LHCN-M2 (cell line): Measurements from ENCODE around the gene TEAD2. TPM values are rescaled to one million over a fixed set of nuclear protein-coding genes. Genes with fewer than 3 reads are reported as not detected.
"Not testable (repeated sequence)": the region's sequence is repeated elsewhere in the genome, so short reads cannot be mapped to it uniquely, and the experiment has no call there.

Source experiments
- DNase-seq: peaks from one replicate; pipeline ENCODE4 v3.0.0-alpha.2; 2012; ENCODE audit warnings: low read depth
- total RNA-seq: library from RNA; depleted of rRNA; stranded (reverse); fragments of >200 nt; gene quantifications from 2 replicates; pipeline ENCODE4 v1.2.3, GENCODE V29; 2014

Gene TEAD2
- total RNA-seq, 1 experiment from 2014 or later = 39.4 TPM

- DNase-seq = no peak
These were observed 28.8 kb downstream of the TEAD2 start for GRCh38 chr19:49333418-49333805.

GRCh38 chr19:49332691-49333417, 29.4 kb downstream of the TEAD2 start:
- not testable (repeated sequence) for DNase-seq

GRCh38 chr19:49331616-49332055, 30.6 kb downstream of the TEAD2 start:
- DNase-seq = peak; percentile 57

GRCh38 chr19:49331187-49331586, 31.0 kb downstream of the TEAD2 start:
- DNase-seq = not testable (repeated sequence)

DNA sequence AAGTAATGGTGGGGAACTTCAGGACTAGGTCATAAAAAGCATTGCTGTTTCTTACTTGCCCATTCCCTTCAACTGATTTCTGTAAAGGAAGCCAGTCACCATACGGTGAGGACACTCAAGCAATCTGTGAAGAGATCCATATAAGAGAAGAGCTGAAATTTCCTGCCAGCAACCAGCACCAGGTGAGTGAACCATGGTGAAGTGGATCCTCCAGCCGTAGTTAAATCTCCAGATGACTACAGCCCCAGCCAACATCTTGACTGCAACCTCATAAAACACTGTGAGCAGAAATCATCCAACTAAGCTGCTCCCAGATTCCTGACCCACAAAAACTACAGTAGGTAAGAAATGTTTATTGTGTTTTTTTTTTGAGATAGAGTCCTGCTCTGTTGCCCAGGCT, 33.5 kb downstream of the TEAD2 start:
- no peak for DNase-seq

DNA sequence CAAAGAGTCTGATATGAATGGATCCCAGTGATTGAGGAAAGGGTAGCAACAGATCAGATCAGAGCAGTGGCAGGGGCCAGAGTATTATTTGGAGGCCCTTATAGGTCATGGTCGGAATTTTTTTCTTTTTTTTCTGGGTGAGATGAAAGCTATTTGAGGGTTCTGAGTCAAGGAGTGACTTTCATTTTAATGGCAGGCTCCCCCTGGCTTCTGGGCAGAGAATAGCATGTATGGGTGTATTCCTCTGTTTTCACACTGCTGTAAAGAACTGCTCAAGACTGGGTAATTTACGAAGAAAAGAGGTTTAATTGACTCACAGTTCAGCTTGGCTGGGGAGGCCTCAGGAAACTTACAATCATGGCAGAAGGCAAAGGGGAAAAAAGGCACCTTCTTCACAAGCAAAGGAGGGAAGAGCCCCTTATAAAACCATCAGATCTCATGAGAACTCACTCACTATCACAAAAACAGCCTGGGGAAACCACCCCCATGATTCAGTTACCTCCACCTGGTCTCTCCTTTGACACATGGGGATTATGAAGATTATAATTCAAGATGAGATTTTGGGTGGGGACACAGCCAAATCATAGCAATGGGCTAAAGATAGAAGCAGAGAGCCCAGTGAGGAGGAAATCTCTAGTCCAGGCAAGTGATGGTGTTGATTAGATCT, 34.2 kb downstream of the TEAD2 start:
- peak; percentile 39 for DNase-seq

DNA sequence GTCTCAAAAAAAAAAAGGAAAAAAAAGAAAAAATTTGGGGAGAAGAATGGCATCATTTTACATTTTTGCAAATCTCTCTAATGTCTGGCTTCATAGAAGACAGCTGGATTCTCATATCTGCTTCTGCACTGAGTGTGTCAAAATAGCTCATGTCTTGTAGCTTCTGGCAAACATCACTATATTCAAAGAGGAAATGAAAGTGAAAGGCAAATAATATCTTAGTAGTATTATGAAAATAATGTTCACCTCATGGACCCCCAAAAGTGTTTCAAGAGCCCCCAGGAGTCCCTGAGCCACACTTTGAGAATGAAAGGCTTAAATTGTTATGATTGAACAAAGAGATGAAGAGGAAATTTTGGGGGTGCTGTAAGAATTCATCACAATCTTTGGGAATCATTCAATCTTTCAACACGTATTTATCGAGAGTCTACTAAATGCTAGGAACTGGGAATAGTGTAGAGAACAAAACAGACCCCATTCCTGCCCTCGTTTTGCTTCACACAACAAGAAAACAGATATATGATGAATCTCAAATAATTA, 36.0 kb downstream of the TEAD2 start:
- no peak for DNase-seq

GRCh38 chr19:49325756-49326155, 36.5 kb downstream of the TEAD2 start:
- DNase-seq = not testable (repeated sequence)

GRCh38 chr19:49324801-49325576, 37.2 kb downstream of the TEAD2 start, which contains the start of gene SLC6A16:
SLC6A16 (minus strand) TSS chr19:49325191; CDS start chr19:49311347, 13,844 bp downstream.
- DNase-seq = no peak

DNA sequence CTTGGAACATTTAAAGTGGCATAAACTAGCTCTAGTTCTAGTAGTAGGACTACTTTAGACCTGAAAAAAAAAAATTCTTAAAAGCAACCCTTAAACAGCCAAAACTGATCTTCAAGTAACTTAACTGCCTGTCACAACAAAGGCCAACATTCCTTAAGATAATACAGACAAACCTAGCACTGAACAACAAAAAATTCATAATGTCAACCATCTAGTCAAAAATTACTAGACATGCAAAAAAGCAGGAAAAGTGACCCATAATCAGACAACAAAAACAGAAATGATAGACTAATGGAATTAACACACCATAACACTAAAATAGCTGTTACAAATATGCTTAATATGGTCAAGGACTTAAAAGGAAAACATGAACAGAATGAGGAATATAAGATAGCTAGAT, 43.9 kb downstream of the TEAD2 start:
- DNase-seq = no peak

DNA sequence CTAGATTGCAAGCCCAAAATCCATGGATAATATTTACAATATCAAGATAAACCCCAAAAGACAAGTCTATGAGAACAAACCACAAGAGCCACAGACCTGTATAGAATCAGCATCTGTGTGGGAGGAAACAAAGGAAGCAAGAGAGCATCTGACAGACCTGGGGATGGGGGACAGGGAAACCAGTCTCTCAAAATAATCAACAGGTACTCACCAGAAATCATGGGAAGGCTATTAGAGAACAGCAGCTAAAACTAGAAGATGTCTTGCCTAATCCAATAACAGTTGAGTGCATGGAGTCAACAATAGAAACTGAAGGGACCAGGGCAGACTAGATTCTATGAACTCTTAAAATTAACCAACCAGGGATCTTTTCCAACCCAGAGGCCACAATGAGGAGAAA, 45.9 kb downstream of the TEAD2 start:
- DNase-seq = no peak

DNA sequence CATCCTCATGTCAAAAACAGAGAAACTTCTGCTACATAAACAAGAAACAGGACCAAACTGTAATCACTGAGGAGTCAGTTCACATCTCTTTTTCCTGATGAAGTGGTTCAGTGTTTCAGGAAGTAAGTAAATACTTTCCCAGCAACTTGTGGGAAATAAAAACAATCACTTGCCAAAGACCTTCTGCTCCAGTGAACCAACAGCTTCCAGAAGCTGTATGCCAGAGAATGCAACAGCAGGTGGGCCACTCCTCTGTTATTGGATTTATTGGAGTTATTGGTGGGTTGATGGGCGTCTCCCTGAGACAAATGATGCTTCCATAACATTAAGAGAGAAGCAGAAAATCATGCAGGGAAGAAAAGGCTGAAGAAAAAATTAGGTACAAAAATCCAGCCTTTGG, 47.1 kb downstream of the TEAD2 start:
- no peak for DNase-seq

- no peak for DNase-seq
These were observed 53.1 kb downstream of the TEAD2 start for GRCh38 chr19:49309087-49309486.

GRCh38 chr19:49306734-49307133, 55.5 kb downstream of the TEAD2 start:
- not testable (repeated sequence) for DNase-seq

- no peak for DNase-seq
These were observed 60.4 kb downstream of the TEAD2 start for GRCh38 chr19:49301866-49302252.

GRCh38 chr19:49301165-49301865, 60.9 kb downstream of the TEAD2 start:
- peak; percentile 50 for DNase-seq

DNA sequence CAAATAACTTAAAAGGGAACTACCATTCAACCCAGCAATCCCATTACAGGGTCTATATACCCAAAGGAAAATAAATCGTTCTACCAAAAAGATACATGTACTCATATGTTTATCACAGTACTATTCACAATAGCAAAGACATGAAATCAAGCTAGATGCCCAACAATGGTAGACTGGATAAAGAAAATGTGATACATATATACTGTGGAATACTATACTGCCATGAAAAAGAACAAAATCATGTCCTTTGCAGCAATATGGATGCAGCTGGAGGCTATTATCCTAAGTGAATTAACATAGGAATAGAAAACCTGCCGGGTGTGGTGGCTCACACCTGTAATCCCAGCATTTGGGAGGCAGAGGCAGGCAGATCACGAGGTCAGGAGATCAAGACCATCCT, 63.6 kb downstream of the TEAD2 start:
- DNase-seq = not testable (repeated sequence)

DNA sequence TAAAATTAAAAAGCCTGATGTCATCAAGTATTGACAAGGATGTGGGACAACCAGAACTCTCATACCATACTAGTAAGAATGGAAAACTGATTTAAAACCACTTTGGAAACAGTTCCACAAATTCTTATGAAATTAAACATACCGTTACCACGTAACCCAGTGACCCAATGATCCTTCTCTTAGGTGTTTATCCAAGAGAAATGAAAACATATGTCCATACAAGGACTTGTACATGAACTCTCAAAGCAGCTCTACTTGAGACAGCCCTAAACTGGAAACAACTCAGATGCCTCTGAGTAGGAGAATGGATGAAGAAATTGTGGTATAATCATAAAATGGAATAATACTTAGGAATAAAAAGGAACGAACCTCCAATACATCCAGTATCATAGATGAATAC, 64.8 kb downstream of the TEAD2 start:
- DNase-seq = peak; percentile 9

- DNase-seq = no peak
These were observed 66.9 kb downstream of the TEAD2 start for GRCh38 chr19:49295208-49295880.

GRCh38 chr19:49294401-49294800, 67.8 kb downstream of the TEAD2 start:
- no peak for DNase-seq
